Esophagus muscularis mucosa (tissue), 3 donors: ENCODE data around the gene SYNE1.

Experiments used
- CTCF ChIP-seq, 3 experiments: fragments of 200-600 bp in 2 of 3; fragments of 450-650 bp in 1 of 3; sonication (generic) in 2 of 3; IDR thresholded peaks; one replicate each; pipeline ENCODE4 v1.5.1; 2017 to 2019; ENCODE audit warnings: antibody characterized with exemption in 3 of 3, mild to moderate bottlenecking in 2 of 3, moderate library complexity in 1 of 3
- EP300 ChIP-seq: sonication (generic); formaldehyde crosslinking; IDR thresholded peaks from one replicate; pipeline ENCODE4 v1.6.1; 2017; ENCODE audit warnings: antibody characterized with exemption

GRCh38 chr6:152170313-152170701, 466.9 kb downstream of the SYNE1 start:
- TF ChIP-seq EP300 (no peak), CTCF (IDR thresholded peaks at IDR 0.05) (no peak)
